GM19043 (cell line): Measurements from ENCODE around the gene SLC1A7.

ENCODE experiments used
- ATAC-seq: cut with Tn5 transposase; IDR thresholded peaks from one replicate; pipeline ENCODE4 v1.9.1; 2021; ENCODE audit warnings: low read depth; ENCODE audit not compliant: unreplicated experiment

SLC1A7 gene

GRCh38 chr1:53078333-53079101 is 63.9 kb downstream of the SLC1A7 start:
- no peak for ATAC-seq

- no peak for ATAC-seq
These were observed 64.9 kb downstream of the SLC1A7 start for GRCh38 chr1:53077599-53077965.

- no peak for ATAC-seq
These were observed 65.5 kb downstream of the SLC1A7 start for GRCh38 chr1:53076721-53077598.

GRCh38 chr1:53076165-53076564 is 66.3 kb downstream of the SLC1A7 start:
- ATAC-seq: no peak

GRCh38 chr1:53075761-53076163 is 66.7 kb downstream of the SLC1A7 start:
- ATAC-seq: no peak

- ATAC-seq: no peak
These were observed 67.2 kb downstream of the SLC1A7 start for GRCh38 chr1:53075206-53075605.

GRCh38 chr1:53074313-53075154 is 67.9 kb downstream of the SLC1A7 start:
- ATAC-seq: no peak

GRCh38 chr1:53073868-53074311 is 68.5 kb downstream of the SLC1A7 start:
- ATAC-seq: no peak

- ATAC-seq: no peak
These were observed 69.2 kb downstream of the SLC1A7 start for GRCh38 chr1:53073287-53073686.

- ATAC-seq: no peak
These were observed 70.5 kb downstream of the SLC1A7 start for GRCh38 chr1:53071915-53072314.

GRCh38 chr1:53071167-53071865 is 71.1 kb downstream of the SLC1A7 start:
- ATAC-seq: no peak

GRCh38 chr1:53070621-53071020 is 71.8 kb downstream of the SLC1A7 start:
- no peak for ATAC-seq

GRCh38 chr1:53069663-53070327 is 72.6 kb downstream of the SLC1A7 start:
- ATAC-seq: no peak

GRCh38 chr1:53069265-53069662 is 73.2 kb downstream of the SLC1A7 start:
- ATAC-seq: no peak

- ATAC-seq: no peak
These were observed 73.9 kb downstream of the SLC1A7 start for GRCh38 chr1:53068314-53069099.

- ATAC-seq: no peak
These were observed 74.6 kb downstream of the SLC1A7 start for GRCh38 chr1:53067886-53068285.

GRCh38 chr1:53066891-53067738 is 75.3 kb downstream of the SLC1A7 start:
- ATAC-seq: no peak

- ATAC-seq: no peak
These were observed 76.0 kb downstream of the SLC1A7 start for GRCh38 chr1:53066488-53066887.
